Stimulated activated CD4-positive, alpha-beta T cell treated with anti-CD3 and anti-CD28 coated beads, Interleukin-2, amount 100 ng/mL, for 48 hours (primary cell): ENCODE data around the gene RELN.

Source experiments
- DNase-seq, 2 donors: peaks; one replicate each; pipeline ENCODE4 v3.0.0-alpha.2; 2020

RELN gene

GRCh38 chr7:103668279-103668941, 321.0 kb downstream of the RELN start:
- no peak for DNase-seq

- no peak for DNase-seq
Observed at GRCh38 chr7:103666326-103666725, 323.1 kb downstream of the RELN start.

GRCh38 chr7:103664577-103664976, 324.9 kb downstream of the RELN start:
- no peak for DNase-seq

- DNase-seq: no peak
Observed at GRCh38 chr7:103660455-103661371, 328.7 kb downstream of the RELN start.

- DNase-seq: no peak
Observed at GRCh38 chr7:103658055-103659005, 331.1 kb downstream of the RELN start.

DNA sequence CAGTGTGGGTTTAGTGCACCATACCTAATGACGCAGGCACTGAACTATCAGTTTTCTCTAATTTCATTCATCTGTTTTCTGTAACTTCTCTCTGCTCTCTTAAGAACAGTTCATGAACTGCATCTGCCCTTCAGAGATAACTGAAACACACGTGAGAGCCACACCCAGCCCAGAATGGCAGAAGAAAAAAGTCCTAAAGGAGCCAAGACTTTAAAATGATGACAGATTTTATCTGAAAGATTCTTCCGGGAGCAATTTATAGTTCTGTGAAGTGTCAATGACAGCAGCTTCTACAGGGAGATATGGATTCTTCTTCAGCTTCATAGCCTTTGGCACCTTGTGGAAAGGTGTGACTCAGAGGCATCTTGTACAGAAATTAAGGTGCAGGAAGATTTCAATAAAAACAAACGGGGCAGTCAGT, 332.0 kb downstream of the RELN start:
- no peak for DNase-seq

GRCh38 chr7:103656221-103656620, 333.2 kb downstream of the RELN start:
- DNase-seq: no peak

GRCh38 chr7:103651593-103652377, 337.7 kb downstream of the RELN start:
- DNase-seq: no peak

GRCh38 chr7:103649052-103649451, 340.4 kb downstream of the RELN start:
- no peak for DNase-seq

DNA sequence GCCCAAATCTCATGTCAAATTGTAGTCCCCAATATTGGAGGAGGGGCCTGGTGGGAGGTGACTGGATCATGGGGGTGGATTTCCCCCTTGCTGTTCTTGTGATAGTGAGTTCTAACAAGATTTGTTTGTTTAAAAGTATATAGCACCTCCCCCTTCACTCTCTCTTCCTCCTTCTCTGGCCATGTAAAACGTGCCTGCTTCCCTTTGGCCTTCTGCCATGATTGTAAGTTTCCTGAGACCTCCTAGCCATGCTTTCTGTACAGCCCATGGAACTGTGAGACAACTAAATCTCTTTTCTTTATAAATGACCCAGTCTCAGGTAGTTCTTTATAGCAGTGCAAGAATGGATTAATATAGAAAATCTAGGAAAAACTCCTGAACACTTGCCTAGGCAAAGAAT, 341.3 kb downstream of the RELN start:
- DNase-seq: no peak

DNA sequence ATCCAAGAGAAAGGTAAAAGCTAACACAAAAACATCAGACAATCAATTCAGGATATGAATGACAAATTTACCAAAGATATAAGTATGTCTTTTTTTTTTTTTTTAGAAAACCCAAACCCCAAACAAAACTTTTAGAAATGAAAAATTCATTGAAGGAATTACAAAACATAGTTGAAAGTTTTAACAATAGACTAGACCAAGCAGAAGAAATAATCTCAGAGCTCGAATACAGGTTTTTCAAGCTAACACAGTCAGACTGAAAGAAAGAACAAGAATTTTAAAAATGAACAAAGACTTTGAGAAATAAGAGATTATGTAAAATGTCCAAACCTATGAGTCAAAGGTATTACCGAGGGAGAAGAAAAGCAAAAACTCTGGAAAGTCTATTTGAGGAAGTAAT, 345.1 kb downstream of the RELN start:
- no peak for DNase-seq

- no peak for DNase-seq
Observed at GRCh38 chr7:103640031-103640779, 349.3 kb downstream of the RELN start.

- no peak for DNase-seq
Observed at GRCh38 chr7:103637726-103638125, 351.7 kb downstream of the RELN start.

GRCh38 chr7:103637094-103637493, 352.4 kb downstream of the RELN start:
- no peak for DNase-seq

DNA sequence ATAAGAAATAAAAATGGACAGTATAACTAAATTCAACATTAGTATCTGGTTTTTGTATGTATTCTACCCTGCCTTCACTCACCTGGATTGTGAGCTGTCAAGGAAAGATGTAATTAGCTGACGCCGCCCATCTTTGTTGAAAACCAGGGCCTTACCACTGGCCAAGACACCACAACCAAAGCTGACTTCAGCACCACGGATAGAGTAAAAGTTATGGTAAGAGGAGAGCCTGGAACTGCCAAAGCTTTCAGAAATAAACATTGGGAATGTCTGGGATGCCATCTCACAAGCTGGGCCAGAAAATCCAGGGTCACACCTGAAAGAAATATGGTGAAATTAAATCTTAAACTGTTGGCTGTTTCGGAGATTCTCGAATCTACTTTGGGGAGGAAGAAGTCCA, 353.3 kb downstream of the RELN start:
- DNase-seq: no peak

DNA sequence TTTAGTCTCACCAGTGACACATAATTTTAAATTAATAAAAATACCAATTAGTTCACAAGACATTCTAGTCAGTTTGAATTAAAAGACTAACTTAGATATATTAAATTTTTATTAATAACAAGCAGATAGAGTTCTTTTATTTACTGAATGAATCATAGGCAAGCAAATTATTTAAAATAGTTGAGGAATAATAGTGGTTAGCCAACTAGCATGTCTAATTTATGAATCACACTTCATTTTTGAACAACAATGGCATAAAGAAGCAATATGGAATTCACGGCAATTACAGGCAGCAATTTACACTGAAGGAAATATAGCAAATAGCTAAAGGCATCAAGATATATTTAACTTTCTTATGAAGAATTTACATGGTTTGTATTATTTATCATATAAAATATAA, 356.5 kb downstream of the RELN start:
- DNase-seq: no peak

- DNase-seq: no peak
Observed at GRCh38 chr7:103632005-103632639, 357.3 kb downstream of the RELN start.

- DNase-seq: no peak
Observed at GRCh38 chr7:103630318-103630717, 359.1 kb downstream of the RELN start.

DNA sequence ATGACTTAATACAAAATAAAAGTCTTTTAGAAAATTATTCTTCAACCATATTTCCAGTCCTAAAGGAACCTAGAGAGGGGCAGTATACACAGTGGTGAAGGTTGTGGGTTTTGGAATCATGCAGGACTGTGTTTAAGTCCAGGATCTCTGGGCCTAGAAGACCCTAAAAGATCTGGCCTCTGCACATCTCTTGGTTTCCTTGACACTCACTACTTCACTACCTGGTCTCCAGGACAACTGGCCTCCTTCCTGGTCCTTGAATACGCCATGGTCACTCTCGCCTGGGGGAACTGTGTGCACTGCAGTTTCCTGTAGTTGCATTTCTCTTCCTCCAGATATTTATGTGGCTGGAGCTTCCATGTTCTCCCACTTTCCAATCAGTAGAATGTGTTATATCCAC, 360.7 kb downstream of the RELN start:
- no peak for DNase-seq

DNA sequence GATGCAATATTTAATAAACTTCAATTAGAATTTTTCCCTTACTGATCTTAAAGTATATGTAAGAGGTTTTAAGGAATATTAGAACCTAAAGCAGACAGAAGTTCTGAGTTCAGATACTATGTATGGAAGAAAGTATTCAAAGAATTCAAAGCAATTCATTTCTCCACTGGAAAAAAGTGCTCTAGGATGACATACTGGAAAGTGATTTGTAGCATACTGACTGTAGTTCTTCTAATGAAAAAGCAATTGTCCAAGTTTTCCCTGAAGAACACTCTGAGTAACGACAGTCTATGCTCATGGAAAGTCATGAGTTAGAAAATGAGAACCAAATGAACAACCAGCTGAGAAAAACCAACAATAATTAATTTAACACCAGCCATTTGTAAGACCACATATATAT, 362.7 kb downstream of the RELN start:
- DNase-seq: no peak

- DNase-seq: no peak
Observed at GRCh38 chr7:103622274-103622673, 367.2 kb downstream of the RELN start.
